ENCODE data around the gene TM4SF18. TPM values are rescaled to one million over a fixed set of nuclear protein-coding genes. Genes with fewer than 3 reads are reported as not detected.

TM4SF18 gene
- total RNA-seq, 2 donors from 2014 or later, result not detected

DNA sequence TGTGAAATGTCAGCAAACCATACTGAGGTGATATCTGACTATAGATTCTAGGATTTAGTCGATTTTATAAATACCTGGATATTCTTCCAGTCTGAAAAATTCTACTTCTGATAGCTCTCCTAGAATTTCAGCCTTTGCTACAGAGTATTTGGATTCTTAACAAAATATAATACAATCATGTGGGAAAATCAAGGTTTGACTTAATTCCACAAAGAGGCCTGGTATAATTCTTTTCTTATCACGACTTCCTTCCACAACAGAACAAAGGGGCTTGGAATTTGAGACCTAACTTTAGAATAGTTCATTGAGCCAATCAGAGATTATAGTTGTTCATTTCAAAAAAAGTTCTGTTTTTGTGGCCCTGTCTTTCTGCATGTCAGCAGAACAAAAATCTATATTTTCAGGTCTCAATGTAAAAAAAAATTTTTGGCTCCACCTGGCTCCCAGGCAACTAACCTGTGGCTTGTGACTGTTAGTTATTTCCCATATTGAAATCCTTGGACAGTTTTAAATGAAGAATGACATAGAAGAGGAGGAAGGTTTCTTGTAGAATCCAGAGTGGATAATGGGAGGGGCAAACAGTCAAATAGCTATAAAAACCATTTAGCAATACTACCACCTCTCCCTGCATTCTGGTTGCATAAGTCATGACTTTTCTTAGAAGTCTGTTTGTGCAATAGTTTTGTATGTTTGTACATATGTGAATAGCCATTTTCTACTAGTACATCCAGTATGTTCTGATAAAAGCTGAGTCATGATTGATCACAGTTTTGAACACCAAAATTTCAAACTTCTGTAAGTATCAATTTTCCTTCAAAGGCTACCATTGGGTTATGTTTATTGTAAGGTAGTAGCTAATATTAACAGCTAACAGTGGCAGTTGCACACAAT, 40.0 kb upstream of the TM4SF18 start:
- ATAC-seq (peak in 1 of 2 donors; percentile 69), DNase-seq (ENCODE audit: low spot score) (no peak)
- H3K4me1 Mint-ChIP-seq (ENCODE audit: low read depth in 2 of 2), result peaks cover 15 to 16% of the 10 kb centered on the region in 2 donors
- H3K9me3 Mint-ChIP-seq, result no peaks in the 10 kb centered on the region
- H3K4me3 Mint-ChIP-seq, result no peak overlapping the region
- no peaks in the 10 kb centered on the region for H3K36me3 Mint-ChIP-seq
- peaks cover 11 to 40% of the 10 kb centered on the region in 2 donors for H3K27me3 Mint-ChIP-seq
- H3K27ac Mint-ChIP-seq, result peak overlapping the region in 1 of 2 donors; percentile 79

DNA sequence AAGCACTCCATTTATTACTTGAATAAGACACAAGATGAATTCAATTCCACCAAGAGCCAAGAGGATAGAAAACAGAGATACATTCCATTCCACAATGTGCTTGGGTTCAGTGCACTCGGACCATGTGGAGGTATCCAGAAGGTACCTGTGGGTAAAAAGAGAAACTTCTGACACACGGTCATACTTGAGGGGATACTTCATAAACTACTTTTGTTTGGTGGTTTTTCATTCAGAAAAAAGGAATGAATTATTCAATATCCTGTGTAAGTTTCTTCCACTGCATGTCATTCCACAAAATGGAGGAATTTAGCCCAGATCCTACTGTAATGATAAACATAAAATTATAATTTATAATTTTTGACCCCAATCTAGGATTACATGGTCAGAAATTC, 38.3 kb upstream of the TM4SF18 start:
- DNase-seq (ENCODE audit: low spot score), result no peak
- Mint-ChIP-seq H3K4me3 (no peak overlapping the region), H3K36me3 (no peaks in the 10 kb centered on the region)

GRCh38 chr3:149371001-149371722, 37.7 kb upstream of the TM4SF18 start:
- no peak overlapping the region for H3K4me3 Mint-ChIP-seq
- H3K4me1 Mint-ChIP-seq (ENCODE audit: low read depth in 2 of 2), result peaks cover 5 to 6% of the 10 kb centered on the region in 2 donors
- no peaks in the 10 kb centered on the region for H3K36me3 Mint-ChIP-seq
- H3K9me3 Mint-ChIP-seq, result no peaks in the 10 kb centered on the region
- no peak for DNase-seq (ENCODE audit: low spot score)
- H3K27me3 Mint-ChIP-seq, result peaks cover 9 to 41% of the 10 kb centered on the region in 2 donors
- no peak overlapping the region for H3K27ac Mint-ChIP-seq
- peak in 1 of 2 donors; percentile 62 for ATAC-seq

More for the DNA sequence above, 38.3 kb upstream of the TM4SF18 start:
- Mint-ChIP-seq H3K4me1 (ENCODE audit: low read depth in 2 of 2) (peaks cover 5 to 7% of the 10 kb centered on the region in 2 donors), H3K27me3 (peaks cover 10 to 42% of the 10 kb centered on the region in 2 donors), H3K27ac (no peak overlapping the region), H3K9me3 (no peaks in the 10 kb centered on the region)
- no peak for ATAC-seq

DNA sequence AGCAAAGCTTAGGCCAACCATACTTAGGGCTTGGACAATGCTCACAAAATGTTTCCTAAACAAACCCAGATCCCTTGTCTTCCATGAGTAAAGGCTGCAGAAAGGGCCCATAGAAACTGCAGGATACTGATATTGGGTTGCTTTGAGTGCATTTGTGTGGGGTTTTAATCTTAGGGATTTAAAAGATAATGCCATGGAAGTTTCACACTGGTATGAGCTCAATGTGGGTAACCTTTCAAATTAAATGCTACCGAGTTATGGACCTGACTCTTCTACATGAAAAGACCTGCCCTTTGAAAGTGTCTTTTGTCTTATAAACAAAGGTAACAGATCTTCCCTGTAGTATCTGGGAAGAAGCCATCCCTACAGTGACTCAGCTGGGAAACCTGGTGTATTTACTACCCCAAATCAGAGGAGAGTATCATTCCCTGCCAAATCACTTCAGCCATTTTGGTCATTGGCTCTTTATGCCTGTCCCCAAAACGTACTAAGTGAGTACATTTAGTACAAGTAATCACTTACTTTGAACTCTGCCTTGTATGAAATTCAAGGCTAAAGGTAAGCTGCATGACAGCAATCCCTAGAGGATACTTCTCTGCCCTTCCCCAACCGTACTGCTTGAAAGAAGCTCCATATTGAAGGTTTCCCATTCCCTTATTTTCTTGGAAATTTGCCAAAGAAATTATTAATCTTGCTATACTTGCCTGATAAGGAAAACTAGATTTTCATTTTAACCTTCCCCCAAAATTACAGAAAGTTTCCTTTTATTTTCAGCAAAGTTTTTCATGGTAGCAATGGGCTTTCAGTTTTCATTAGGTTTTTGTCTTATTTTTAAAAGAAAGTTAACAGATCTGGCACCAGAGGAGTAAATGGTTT, 36.8 kb upstream of the TM4SF18 start:
- H3K4me1 Mint-ChIP-seq (ENCODE audit: low read depth in 2 of 2), result peaks cover 5 to 6% of the 10 kb centered on the region in 2 donors
- ATAC-seq (no peak), DNase-seq (ENCODE audit: low spot score) (no peak)
- no peaks in the 10 kb centered on the region for H3K9me3 Mint-ChIP-seq
- H3K4me3 Mint-ChIP-seq, result no peak overlapping the region
- H3K27ac Mint-ChIP-seq, result no peak overlapping the region
- peaks cover 10 to 40% of the 10 kb centered on the region in 2 donors for H3K27me3 Mint-ChIP-seq
- H3K36me3 Mint-ChIP-seq, result no peaks in the 10 kb centered on the region

DNA sequence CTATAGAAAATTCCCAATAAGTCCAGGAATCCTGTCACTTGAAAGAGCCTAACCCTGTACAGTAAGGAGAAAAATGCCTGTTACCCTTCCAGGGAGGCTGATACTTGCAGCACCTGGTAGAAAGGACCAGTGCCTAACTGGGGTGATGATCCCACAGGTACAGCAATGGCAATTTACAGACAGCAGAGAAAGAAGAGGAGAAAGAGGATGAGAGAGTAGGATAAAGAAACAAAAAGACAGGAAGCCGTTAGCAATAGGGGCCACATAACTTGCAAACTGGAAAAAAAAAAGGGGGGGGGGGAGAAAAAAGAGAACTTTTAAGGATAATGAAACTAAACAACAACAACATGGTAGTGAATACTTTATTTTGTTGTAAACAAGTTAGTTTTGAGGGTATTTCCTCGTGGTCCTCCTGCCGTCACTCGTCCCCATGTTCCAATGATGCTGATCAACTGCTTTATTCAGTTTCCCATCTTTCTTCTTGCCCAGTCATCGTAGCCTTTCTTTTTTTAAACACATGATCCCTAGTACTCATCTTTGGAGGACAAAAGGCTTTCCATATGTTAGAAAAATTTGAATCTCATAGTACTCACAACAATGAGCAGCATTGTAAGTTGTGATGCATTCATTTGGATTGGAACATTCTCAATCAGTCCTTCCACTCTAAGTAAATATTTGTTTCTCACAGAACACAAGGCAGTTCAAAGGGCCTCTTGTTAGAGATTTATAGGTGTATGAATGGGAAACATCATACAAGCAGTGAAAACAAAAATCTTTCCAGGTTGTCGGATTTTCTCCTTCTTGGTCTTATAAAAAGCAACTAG, 35.5 kb upstream of the TM4SF18 start:
- Mint-ChIP-seq H3K4me3 (no peak overlapping the region), H3K9me3 (no peaks in the 10 kb centered on the region), H3K27me3 (peaks cover 12 to 34% of the 10 kb centered on the region in 2 donors), H3K27ac (no peak overlapping the region), H3K36me3 (no peaks in the 10 kb centered on the region), H3K4me1 (ENCODE audit: low read depth in 2 of 2) (peaks cover 5 to 6% of the 10 kb centered on the region in 2 donors)
- DNase-seq (ENCODE audit: low spot score) (no peak), ATAC-seq (no peak)

DNA sequence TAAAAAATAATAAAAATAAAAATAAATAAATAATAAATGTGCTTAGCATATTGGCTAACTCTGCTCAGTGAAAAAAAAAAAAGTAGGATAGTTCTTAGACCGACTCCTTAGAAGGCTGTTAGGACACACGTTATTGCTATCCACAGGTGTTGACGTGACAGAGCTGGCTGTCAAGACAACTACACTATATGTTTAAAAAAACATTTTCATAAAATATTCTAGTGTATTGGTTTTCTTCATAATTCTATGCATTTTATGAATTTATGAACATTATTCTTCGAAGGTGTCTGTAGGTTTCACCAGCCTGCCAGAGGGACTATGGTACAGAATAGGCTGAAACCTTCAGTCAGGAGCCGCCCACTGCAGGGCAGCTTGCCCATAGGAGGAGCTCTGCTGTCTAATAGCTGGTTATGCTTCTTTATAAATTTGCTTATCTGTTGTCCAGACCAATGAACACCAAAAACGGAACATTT, 34.8 kb upstream of the TM4SF18 start:
- no peak for ATAC-seq
- Mint-ChIP-seq H3K9me3 (no peaks in the 10 kb centered on the region), H3K27ac (no peak overlapping the region), H3K4me3 (no peak overlapping the region), H3K27me3 (peaks cover 12 to 36% of the 10 kb centered on the region in 2 donors), H3K4me1 (ENCODE audit: low read depth in 2 of 2) (peaks cover 3 to 5% of the 10 kb centered on the region in 2 donors), H3K36me3 (no peaks in the 10 kb centered on the region)
- no peak for DNase-seq (ENCODE audit: low spot score)

DNA sequence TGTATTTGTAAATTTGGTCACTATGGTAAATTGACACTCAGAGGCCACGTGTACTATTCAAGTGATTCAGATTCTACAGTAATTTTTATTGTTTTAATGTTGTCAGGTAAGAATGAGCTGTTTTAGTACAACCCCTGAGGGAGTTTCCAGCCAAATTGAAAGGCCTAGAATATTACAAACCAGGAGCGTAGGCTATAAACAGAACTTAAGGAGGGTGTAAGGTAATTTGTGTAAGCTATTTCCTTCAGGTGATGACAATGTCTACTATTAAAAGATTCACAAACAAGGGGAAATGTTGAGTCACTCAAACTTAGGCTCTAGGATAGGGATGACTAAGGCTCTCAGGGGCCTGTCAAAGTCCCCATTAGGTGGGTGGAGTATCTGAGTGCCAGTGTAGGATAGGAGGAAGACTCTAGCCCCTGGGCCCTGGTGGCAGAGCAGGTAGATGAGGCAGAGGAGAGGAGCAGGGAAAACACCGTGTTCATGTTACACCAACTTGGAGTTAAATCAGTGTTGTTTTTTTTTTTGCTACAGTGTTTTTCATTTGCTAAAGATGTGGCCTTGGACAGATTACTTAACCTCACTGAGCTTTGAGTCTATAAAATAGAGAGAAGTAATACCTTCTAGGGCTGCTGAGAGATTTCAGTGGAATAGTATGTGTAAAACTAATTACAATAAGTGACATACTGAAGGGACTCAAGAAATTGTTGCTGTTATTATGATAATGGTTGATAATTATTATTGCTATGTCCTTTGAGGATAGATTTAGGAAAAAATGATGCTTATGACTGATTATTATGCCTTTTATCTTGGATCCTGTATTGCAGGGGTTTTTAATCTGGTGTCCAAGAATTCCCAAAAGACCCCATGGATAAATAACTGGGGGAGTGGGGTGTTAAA, 33.8 kb upstream of the TM4SF18 start:
- Mint-ChIP-seq H3K27me3 (peaks cover 8 to 42% of the 10 kb centered on the region in 2 donors), H3K4me1 (ENCODE audit: low read depth in 2 of 2) (peaks cover 3 to 5% of the 10 kb centered on the region in 2 donors), H3K9me3 (no peaks in the 10 kb centered on the region), H3K4me3 (no peak overlapping the region), H3K27ac (no peak overlapping the region), H3K36me3 (no peaks in the 10 kb centered on the region)
- no peak for ATAC-seq
- DNase-seq (ENCODE audit: low spot score), result no peak

- Mint-ChIP-seq H3K36me3 (no peaks in the 10 kb centered on the region), H3K27me3 (peaks cover 3 to 41% of the 10 kb centered on the region in 2 donors), H3K9me3 (no peaks in the 10 kb centered on the region), H3K4me1 (ENCODE audit: low read depth in 2 of 2) (peaks cover 0 to under 1% of the 10 kb centered on the region in 2 donors), H3K4me3 (no peak overlapping the region), H3K27ac (no peak overlapping the region)
- ATAC-seq, result no peak
- no peak for DNase-seq (ENCODE audit: low spot score)
Measured at GRCh38 chr3:149366031-149366430, 32.6 kb upstream of the TM4SF18 start.

GRCh38 chr3:149364624-149365023, 31.2 kb upstream of the TM4SF18 start:
- Mint-ChIP-seq H3K4me3 (no peak overlapping the region), H3K27me3 (peaks cover 3 to 37% of the 10 kb centered on the region in 2 donors), H3K9me3 (no peaks in the 10 kb centered on the region), H3K4me1 (ENCODE audit: low read depth in 2 of 2) (no peaks in the 10 kb centered on the region), H3K27ac (no peak overlapping the region), H3K36me3 (no peaks in the 10 kb centered on the region)
- ATAC-seq, result no peak
- DNase-seq (ENCODE audit: low spot score), result no peak

DNA sequence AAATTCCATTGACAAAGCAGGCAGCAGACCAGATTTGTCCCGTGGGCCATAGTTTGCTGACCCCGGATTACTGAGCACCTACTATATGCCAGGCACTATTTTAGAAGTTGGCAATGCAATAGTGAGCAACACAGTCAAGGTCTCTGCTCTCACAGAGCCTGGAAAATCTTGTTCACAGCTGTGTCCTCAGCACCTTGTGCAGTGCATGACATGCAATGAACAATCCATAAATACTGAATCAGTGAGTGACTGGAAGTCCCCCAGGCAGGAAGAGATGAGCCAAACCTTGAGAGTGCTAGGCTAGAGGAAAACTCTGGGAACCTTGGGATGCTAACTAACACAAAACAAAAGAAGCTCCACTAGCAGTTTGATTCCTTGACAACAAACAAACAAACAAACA, 29.6 kb upstream of the TM4SF18 start:
- no peaks in the 10 kb centered on the region for H3K4me1 Mint-ChIP-seq (ENCODE audit: low read depth in 2 of 2)
- no peak overlapping the region for H3K27ac Mint-ChIP-seq
- H3K27me3 Mint-ChIP-seq, result peaks cover 11 to 44% of the 10 kb centered on the region in 2 donors
- H3K9me3 Mint-ChIP-seq, result no peaks in the 10 kb centered on the region
- ATAC-seq, result no peak
- no peak for DNase-seq (ENCODE audit: low spot score)
- no peak overlapping the region for H3K4me3 Mint-ChIP-seq
- no peaks in the 10 kb centered on the region for H3K36me3 Mint-ChIP-seq

GRCh38 chr3:149362366-149362765, 28.9 kb upstream of the TM4SF18 start:
- Mint-ChIP-seq H3K27me3 (peaks cover 11 to 48% of the 10 kb centered on the region in 2 donors), H3K9me3 (no peaks in the 10 kb centered on the region), H3K27ac (no peak overlapping the region), H3K36me3 (no peaks in the 10 kb centered on the region), H3K4me3 (no peak overlapping the region), H3K4me1 (ENCODE audit: low read depth in 2 of 2) (no peaks in the 10 kb centered on the region)
- DNase-seq (ENCODE audit: low spot score), result no peak
- no peak for ATAC-seq

DNA sequence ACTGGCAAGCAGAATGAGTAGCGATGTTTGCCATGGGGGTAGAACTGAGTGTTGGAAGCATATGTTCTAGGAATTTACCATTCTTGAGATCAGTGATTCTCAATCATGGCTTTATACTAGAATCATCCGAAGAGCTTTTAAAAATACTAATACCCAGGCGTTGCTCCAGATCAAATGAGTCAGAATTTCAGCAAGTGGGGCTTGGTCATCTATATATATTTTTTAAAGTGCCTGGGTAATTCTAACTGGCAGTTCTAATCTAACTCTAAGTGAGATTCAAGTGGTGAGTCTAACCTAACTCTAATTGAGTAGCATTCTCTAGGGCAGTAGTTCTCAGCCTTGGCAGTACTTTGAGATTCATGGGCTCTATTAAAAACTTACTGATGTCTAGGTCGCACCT, 23.2 kb upstream of the TM4SF18 start:
- DNase-seq (ENCODE audit: low spot score) (no peak), ATAC-seq (no peak)
- Mint-ChIP-seq H3K4me3 (no peak overlapping the region), H3K9me3 (no peaks in the 10 kb centered on the region), H3K4me1 (ENCODE audit: low read depth in 2 of 2) (no peaks in the 10 kb centered on the region), H3K27me3 (peaks cover 10 to 36% of the 10 kb centered on the region in 2 donors), H3K27ac (no peak overlapping the region), H3K36me3 (no peaks in the 10 kb centered on the region)

All from natural killer cell treated with Interleukin-12 subunit alpha and Interleukin-12 subunit beta and Interleukin-15 and Interleukin-18, amount 100 ng/mL, for 72 hours (primary cell).